ENCODE measurements around the gene ADD2.
"Not testable (repeated sequence)": the region's sequence is repeated elsewhere in the genome, so short reads cannot be mapped to it uniquely, and the experiment has no call there.

ADD2 gene, protein sequence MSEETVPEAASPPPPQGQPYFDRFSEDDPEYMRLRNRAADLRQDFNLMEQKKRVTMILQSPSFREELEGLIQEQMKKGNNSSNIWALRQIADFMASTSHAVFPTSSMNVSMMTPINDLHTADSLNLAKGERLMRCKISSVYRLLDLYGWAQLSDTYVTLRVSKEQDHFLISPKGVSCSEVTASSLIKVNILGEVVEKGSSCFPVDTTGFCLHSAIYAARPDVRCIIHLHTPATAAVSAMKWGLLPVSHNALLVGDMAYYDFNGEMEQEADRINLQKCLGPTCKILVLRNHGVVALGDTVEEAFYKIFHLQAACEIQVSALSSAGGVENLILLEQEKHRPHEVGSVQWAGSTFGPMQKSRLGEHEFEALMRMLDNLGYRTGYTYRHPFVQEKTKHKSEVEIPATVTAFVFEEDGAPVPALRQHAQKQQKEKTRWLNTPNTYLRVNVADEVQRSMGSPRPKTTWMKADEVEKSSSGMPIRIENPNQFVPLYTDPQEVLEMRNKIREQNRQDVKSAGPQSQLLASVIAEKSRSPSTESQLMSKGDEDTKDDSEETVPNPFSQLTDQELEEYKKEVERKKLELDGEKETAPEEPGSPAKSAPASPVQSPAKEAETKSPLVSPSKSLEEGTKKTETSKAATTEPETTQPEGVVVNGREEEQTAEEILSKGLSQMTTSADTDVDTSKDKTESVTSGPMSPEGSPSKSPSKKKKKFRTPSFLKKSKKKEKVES

DNA sequence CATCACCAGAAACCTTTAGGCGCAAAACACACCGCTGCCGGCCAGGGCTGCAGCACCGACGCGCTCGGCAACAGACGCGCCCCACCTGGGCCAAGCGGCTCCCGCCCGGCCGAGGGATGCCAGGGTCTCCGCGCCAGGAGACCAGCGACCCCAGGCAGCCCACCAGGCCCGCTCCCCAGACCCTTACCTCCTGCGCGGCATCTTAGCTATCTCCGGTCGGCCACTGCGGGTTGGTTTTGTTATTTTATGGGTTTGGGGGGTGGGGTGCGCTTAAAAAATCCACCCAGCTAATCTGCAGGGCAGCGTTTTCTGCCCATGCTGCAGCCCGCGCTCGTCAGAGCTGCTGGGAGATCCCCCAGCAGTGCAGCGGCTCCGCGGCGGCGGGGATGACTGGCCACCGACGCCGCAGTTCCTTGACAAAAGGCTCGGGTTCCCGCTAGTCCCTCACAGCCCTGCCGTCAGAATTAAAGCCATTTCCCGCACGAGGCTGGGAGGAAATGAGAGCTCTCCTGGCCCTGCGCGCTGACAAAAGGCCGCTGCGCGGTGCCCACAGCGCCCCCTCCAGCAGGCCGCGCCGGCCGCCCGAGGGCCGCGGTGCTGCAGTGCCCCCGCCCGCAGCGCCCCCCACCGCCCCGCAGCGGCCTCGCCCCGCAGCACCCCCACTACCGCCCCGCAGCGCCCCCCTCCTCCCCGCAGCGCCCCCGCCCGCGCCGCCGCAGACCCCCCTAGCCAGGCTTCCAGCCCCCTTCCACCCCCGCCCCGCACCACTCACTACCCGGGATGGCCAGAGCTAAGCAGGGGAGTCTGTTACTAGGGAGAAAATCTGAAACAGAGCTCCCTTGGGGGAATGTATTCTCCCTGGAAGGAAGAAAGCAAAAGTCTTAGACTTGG is at the start of gene ADD2:
ADD2 (minus strand) TSS at position 502 of the 891 bp plus-strand sequence. CDS start 61,792 bp downstream, outside the sequence.
- DNase-seq: peak; percentile 59

DNA sequence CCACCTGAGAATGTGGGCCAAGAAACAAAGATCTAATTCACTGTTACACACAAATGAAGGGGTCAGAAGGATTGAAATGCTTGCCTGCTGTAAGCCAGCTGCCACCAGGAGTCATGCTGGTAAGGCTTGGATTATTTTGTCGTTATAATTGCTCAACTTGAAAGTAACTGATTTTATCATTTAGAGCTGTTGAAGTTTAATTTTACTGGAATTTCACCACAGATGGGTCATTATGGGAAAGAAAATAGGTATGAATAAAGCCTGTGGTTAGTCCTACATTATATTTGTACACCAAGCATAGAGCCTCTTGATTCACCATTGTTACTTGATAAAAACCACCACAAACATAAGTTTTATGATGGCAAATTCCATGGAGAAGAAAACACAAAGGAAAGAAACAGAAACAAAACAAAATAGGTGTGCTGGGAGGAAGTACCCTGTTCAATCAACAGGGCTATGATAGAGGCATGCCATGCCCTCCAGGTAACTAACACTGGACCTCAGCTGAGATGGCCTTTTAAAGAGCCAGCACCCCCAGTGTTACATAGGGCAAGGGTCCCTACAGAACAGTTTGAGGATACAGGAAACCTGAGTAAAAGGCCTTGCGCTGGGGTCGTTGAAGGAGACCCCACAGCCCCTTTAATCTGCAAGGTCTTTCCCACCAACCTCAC is 49.4 kb upstream of the ADD2 start:
- DNase-seq: no peak

DNA sequence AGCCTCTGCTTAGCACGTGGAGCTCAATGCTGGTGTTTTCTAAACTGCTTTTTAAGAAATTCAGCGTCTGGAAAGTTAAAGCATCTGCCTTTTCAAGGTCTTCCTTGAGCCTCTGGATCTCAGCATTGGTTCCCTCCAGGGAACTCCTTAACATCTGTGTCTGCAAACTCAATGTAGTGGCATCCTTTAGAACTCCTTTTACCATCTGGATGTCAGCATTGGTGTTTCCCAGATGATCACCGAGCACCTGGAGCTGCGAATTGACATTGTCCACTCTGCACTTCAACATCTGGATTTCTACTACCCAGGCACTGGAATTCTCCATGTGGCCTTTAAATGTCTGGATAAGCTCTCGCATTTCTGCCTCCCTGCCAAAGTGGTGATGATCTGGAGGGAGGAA is 48.7 kb upstream of the ADD2 start:
- DNase-seq: no peak

DNA sequence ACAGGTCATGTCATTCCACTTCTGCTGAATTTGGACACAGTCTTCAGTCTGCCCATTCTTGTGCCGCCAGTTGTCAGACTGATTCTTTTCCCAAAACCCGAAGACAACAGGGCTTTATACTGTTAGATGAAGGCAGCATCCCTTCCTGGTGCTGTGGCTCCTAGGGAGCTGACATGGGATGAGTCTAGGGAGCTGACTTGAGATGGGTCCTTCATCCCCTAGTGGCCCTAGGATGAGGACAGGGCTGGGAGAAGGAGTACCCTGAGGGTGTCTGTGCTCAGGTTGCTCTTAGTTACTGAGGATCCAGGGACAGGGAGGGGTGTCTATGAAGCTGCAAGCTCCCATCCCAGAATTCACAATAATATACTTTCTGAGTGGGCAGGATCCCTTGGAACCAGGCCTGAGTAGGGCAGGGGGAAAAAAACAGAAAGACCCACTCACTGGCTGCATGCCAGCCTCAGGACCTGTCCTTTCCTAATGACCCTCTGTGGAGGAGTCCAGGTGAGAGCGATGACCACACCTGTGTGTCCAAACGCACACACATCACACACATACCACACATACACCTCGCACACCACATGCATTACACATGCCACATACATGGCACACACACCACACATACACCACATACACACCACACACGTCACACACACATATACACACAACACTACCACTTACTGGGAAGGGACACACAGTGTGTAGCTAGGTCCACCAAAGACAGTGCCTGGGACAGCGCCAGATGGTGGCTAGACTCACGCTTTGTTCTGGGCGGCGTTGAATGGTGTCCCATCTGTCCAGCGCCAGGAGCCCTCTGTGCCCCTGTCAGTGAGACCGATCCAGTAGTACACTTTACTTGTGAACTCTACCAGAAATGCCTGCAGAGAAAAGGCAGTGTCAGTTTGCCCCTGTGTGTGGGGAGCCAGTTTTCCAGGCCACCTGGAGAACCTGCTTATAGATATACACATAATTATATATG is 41.3 kb upstream of the ADD2 start:
- no peak for DNase-seq

- DNase-seq: no peak
These were observed 39.8 kb upstream of the ADD2 start for GRCh38 chr2:70807828-70808118.

DNA sequence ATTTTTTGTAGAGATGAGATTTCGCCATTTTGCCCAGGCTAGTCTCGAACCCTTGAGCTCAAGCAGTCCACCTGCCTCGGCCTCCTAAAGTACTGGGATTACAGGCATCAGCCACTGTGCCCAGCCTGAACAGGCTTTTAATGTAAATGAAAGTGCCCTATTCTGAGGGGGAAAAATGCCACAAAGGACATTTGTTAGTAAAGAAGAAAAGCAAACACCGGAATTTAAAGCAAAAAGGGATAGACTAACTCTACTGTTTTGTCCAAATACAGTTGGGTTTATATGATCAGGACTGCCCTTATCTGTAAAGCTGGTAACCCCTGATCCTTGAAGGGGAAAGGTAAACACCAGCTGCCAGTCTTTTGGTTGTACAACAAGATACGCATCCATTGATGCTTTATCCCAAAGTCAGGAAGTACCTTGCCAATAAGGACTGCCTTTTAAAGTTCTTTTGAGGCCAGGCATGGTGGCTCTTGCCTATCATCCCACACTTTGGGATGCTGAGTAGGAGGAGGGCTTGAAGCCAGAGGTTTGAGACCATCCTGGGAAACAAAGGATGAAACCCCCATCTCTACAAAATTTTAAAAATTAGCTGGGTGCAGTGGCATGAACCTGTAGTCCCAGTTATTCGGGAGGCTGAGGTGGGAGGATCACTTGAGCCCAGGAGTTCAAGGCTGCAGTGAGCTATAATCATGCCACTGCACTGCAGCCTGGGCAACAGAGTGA is 39.3 kb upstream of the ADD2 start:
- DNase-seq: no peak

- no peak for DNase-seq
These were observed 38.6 kb upstream of the ADD2 start for GRCh38 chr2:70806620-70807019.

GRCh38 chr2:70806013-70806412 is 38.0 kb upstream of the ADD2 start:
- no peak for DNase-seq

DNA sequence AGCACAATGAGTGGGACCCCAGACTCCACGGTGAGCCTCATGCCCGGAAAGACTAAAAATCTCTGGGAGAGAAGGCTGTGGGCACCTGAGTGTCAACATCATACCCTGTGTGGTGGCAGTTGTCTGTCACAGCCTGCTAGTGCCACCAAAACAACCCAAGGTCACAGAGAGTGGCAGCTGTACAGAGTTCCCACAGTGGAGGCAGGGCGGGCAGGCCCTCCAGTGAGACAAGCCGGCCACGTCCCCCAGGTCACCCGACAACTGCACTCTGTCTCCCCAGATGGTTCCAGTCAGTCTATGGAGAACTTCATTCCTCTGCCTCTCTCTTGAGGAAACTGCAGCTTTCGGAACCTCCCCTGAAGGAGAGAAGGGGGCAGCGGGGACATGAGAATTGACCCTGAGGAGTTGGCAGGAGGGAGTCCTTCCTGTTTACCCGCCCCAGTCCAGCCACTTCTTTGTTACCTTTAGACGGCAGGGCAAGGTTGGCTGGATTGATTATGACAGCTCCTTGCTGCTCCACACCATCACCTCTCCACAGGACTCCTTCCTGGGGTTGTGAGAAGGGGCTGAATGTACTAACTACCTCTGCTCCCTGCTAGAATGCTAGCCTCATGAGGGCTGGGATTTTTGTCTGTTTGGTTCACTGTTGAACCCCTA is 33.7 kb upstream of the ADD2 start:
- DNase-seq: no peak

DNA sequence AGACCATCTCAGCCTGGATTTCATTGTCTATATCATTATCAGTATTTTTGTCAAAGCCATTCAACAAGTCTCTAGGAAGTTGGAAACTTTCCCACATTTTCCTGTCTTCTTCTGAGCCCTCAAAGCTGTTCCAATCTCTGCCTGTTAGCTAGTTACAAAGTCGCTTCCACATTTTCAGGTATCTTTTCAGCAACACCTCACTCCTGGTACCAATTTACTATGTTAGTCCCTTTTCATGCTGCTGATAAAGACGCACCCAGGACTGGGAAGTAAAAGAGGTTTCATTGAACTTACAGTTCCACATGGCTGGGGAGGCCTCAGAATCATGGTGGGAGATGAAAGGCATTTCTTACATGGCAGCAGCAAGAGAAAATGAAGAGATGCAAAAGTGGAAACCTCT is 31.7 kb upstream of the ADD2 start:
- no peak for DNase-seq

DNA sequence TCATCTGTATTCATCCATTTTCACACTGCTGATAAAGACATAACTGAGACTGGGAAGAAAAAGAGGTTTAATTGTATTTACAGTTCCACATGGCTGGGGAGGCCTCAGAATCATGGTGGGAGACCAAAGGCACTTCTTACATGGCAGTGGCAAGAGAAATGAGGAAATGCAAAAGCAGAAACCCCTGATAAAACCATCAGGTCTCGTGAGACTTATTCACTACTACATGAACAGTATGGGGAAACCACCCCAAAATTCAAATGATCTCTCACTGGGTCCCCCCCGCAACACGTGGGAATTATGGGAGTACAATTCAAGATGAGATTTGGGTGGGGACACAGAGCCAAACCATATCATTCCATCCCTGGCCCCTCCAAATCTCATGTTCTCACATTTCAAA is 30.0 kb upstream of the ADD2 start:
- not testable (repeated sequence) for DNase-seq

DNA sequence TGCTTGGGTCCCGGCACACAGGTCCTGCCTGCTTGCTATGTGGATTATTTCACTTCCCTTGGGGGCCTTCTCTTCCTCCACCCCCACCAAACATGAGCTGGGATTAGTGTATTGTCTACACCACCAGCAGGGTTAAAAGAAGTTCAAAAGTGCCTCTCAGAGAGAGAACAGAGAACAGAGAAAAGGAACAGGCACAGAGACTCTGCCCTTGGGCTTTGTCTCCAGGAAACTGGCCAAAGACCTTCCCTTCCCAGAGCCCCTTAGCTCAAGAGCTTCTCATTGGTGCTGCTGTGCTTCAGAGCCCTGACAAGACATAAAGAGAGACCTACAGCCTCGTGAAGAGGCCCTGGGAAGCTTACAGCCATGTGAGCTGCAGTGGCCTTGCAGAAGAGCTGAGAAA is 29.5 kb upstream of the ADD2 start:
- no peak for DNase-seq

DNA sequence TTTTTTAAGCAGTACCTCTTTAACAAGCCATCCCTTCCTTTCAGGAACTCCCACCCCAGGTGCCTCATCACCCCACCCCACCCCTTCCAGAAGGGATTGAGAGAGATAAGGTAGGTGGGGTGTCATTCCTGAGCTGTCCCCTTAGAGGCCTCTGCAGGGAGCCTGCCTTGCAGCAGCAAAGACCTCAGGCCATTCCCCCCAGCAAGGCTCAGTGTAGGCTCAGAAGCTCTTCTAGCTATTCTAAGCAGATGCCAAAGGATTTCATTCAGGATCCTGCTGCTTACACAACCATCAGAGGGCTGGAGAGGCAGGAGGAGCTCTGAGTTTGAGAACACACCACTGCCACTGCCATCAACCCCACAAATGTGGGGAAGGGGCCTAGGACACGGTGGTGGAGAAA is 28.3 kb upstream of the ADD2 start:
- DNase-seq: no peak

DNA sequence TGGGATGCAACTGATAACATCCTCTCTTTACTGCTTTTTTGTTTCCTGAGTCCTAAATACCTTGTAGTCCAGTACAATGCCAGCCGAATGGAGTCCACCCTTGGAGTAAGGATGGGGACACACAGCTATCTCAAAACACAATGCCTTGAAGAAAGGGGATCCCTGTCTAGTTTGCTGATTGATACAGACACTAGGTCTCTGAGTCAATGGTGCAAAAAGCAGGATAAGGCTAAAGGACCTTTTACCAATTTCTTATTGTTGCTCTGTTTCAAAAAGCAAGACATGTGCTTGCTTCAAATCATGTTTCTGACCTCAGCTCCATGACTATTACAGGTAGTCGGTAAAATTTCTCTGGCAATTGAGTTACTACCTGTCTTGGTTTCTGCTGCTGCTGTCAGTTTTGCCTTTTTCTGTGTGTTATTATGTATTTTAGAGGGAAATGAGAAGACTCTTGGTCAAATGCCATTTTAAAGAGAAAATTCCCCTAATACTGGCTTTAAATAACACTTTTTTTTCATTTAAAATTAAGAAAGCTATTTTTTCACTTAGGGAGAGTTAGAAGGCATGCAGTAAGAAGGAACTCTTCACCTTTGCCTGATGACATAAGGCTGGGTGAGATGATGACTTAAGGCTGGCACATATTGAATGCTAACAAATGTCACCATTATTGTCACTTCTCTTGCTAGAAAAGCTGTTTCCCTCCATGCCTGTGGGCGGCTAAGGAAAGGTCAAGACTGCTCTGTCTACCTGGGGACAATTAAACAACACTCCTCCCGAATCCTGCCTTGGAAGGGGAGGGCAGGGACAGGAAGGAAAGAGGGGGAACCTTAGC is 27.4 kb upstream of the ADD2 start:
- no peak for DNase-seq

DNA sequence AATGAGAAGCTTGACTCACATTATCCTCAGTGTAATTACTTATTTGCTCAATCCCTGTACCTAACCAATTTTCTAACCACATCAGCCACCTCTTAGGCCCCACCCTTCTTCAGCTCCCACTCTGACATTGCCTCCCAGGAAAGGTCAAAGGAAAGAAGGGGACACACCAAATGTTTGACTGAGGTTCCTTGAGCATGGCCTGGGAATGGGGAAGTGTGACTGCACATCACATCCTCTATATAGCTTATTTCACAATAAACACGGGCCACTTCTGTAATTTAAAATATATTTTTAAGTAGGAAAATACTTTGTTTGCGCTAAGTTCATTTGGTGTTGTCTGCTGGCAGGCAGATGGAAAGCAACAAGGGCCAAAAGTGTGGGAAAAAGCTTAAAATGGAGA is 25.4 kb upstream of the ADD2 start:
- DNase-seq: no peak

GRCh38 chr2:70790136-70790828 is 22.3 kb upstream of the ADD2 start, which contains the start of gene FIGLA:
TSS of gene FIGLA (minus strand) at chr2:70790643. CDS start at chr2:70790638, 5 bp downstream.
- no peak for DNase-seq

GRCh38 chr2:70789304-70790135 is 21.5 kb upstream of the ADD2 start:
- DNase-seq: peak; percentile 87
